HepG2 (cell line): Measurements from ENCODE around the gene CRNKL1. TPM values are rescaled to one million over a fixed set of nuclear protein-coding genes. Genes with fewer than 3 reads are reported as not detected.

Source experiments
- FOXK1 ChIP-seq: sonication (generic); formaldehyde crosslinking; IDR thresholded peaks from 2 replicates; pipeline ENCODE4 v1.4.0; 2020; ENCODE audit warnings: low read depth, missing genetic modification reagents, borderline replicate concordance
- SP140L ChIP-seq: sonication (generic); formaldehyde crosslinking; IDR thresholded peaks from 2 replicates; pipeline ENCODE4 v1.4.0; 2020; ENCODE audit warnings: missing genetic modification reagents, borderline replicate concordance
- SRY ChIP-seq: sonication (generic); formaldehyde crosslinking; IDR thresholded peaks from 2 replicates; pipeline ENCODE4 v1.8.0; 2022; ENCODE audit warnings: mild to moderate bottlenecking, missing genetic modification reagents
- ZNF441 ChIP-seq: sonication (generic); formaldehyde crosslinking; IDR thresholded peaks from 2 replicates; pipeline ENCODE4 v1.7.0; 2021; ENCODE audit warnings: missing genetic modification reagents, borderline replicate concordance
- polyA plus RNA-seq, 8 experiments: library from polyadenylated mRNA; depleted of rRNA in 3 of 8; stranded (reverse) in 7 of 8; unstranded in 1 of 8; fragments of >200 nt; fragmentation: Illumina TruSeq in 4 of 8; extraction: Trizol in 4 of 8; gene quantifications; 2 replicates each; pipeline versions ENCODE4 v1.2.1 to v1.2.3, GENCODE V29; 2011 to 2016; ENCODE audit warnings: low read depth in 4 of 8, missing spikeins in 1 of 8, mixed read lengths in 1 of 8; ENCODE audit not compliant: insufficient read depth in 1 of 8
- total RNA-seq, 5 experiments: library from RNA; depleted of rRNA; stranded (reverse); fragments of >200 nt; fragmentation: Illumina TruSeq; extraction: Trizol; gene quantifications; 2 replicates each; pipeline ENCODE4 v1.2.3, GENCODE V29; 2016; ENCODE audit warnings: low read depth in 1 of 5
- TF ChIP-seq, protein P1 (sequence below): sonication (generic); formaldehyde crosslinking; IDR thresholded peaks from 2 replicates; pipeline ENCODE4 v1.4.0; 2020; ENCODE audit warnings: missing genetic modification reagents
- TF ChIP-seq, protein P2 (sequence below): sonication (generic); formaldehyde crosslinking; IDR thresholded peaks from 2 replicates; pipeline ENCODE4 v1.8.0; 2022; ENCODE audit warnings: low read depth, missing genetic modification reagents

The CRNKL1 gene
- total and polyA plus RNA-seq, 2 of the 13 experiments (the other 11 are each of a cell fraction or from before 2014, with no cell fraction given) = 12.3 to 64.5 TPM

DNA sequence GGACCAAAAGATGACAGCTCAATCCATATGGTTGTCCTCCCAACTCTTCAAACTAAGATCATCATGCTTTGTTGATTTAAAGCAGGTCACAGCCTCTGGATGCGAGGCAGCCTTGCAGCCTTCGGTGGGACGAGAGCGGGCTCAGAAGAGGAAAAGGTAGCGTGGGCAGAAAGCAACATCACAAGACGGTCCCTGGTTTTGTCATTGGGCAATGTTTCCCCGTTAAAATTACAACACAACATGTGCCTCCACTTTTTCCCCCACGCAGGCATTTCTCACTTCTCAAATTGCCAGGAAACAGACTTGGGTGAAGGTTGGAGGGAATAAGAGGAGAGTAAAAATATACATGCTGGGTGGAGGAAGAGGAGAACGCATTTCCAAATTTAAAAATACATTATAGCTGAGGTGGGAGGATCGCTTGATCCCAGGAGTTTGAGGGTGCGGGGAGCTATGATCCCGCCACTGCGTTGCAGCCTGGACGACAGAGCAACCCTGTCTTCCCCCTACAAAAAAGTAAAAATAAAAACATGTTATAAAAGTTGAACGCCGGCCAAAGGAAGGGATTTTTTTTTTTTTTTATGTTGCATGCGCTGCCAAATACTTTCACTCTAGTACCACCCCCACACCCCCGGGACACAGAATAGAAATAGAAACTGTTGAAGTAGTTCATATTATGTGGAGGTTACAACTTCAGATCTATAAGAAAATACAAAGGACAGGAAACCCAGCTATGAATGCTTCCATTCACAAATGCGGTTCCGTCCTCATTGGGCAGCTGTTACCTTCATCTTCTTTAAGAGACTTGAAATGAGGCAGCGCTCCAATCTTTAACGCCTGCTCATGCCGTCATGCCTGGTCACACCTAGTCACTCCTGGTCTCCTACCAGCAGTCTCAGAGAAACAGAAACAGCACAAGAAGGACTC is 49.0 kb downstream of the CRNKL1 start (continued):
- 0 out of 2 replicates have a peak, but pooled peaks have one; percentile 6 for TF ChIP-seq ZNF441 (CRISPR knock-in tag)
- TF ChIP-seq SP140L (CRISPR knock-in tag) = no peak
- 0 out of 2 replicates have a peak, but pooled peaks have one; percentile 8 for TF ChIP-seq SRY (CRISPR knock-in tag)
- TF ChIP-seq, protein P1, sequence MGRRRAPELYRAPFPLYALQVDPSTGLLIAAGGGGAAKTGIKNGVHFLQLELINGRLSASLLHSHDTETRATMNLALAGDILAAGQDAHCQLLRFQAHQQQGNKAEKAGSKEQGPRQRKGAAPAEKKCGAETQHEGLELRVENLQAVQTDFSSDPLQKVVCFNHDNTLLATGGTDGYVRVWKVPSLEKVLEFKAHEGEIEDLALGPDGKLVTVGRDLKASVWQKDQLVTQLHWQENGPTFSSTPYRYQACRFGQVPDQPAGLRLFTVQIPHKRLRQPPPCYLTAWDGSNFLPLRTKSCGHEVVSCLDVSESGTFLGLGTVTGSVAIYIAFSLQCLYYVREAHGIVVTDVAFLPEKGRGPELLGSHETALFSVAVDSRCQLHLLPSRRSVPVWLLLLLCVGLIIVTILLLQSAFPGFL (CRISPR knock-in tag) = no peak
- TF ChIP-seq, protein P2, sequence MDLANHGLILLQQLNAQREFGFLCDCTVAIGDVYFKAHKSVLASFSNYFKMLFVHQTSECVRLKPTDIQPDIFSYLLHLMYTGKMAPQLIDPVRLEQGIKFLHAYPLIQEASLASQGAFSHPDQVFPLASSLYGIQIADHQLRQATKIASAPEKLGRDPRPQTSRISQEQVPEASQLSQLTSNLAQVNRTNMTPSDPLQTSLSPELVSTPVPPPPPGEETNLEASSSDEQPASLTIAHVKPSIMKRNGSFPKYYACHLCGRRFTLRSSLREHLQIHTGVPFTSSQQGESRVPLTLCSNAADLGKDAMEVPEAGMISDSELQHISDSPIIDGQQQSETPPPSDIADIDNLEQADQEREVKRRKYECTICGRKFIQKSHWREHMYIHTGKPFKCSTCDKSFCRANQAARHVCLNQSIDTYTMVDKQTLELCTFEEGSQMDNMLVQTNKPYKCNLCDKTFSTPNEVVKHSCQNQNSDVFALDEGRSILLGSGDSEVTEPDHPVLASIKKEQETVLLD (CRISPR knock-in tag) = no peak
- no peak for TF ChIP-seq FOXK1 (CRISPR knock-in tag)
